Neuron (in vitro differentiated cells): ENCODE measurements around the gene RNF207.

Experiments used
- H2AFZ ChIP-seq: one replicate; pipeline ENCODE4 v1.6.1; 2013; ENCODE audit warnings: low read depth, mild to moderate bottlenecking, inconsistent platforms, low read length, moderate library complexity
- H3K27me3 ChIP-seq: one replicate; pipeline ENCODE4 v1.6.1; 2013; ENCODE audit warnings: low read length; ENCODE audit not compliant: insufficient read depth
- H3K36me3 ChIP-seq: one replicate; pipeline ENCODE4 v1.6.1; 2013; ENCODE audit warnings: low read length; ENCODE audit not compliant: insufficient read depth
- H3K4me1 ChIP-seq: one replicate; pipeline ENCODE4 v1.6.1; 2013; ENCODE audit warnings: low read length; ENCODE audit not compliant: insufficient read depth
- H3K4me3 ChIP-seq: 2 replicates; pipeline ENCODE4 v1.5.1; 2013; ENCODE audit warnings: mild to moderate bottlenecking, low read length, moderate library complexity
- H3K9me3 ChIP-seq: one replicate; pipeline ENCODE4 v1.6.1; 2013; ENCODE audit warnings: low read length

The RNF207 gene

DNA sequence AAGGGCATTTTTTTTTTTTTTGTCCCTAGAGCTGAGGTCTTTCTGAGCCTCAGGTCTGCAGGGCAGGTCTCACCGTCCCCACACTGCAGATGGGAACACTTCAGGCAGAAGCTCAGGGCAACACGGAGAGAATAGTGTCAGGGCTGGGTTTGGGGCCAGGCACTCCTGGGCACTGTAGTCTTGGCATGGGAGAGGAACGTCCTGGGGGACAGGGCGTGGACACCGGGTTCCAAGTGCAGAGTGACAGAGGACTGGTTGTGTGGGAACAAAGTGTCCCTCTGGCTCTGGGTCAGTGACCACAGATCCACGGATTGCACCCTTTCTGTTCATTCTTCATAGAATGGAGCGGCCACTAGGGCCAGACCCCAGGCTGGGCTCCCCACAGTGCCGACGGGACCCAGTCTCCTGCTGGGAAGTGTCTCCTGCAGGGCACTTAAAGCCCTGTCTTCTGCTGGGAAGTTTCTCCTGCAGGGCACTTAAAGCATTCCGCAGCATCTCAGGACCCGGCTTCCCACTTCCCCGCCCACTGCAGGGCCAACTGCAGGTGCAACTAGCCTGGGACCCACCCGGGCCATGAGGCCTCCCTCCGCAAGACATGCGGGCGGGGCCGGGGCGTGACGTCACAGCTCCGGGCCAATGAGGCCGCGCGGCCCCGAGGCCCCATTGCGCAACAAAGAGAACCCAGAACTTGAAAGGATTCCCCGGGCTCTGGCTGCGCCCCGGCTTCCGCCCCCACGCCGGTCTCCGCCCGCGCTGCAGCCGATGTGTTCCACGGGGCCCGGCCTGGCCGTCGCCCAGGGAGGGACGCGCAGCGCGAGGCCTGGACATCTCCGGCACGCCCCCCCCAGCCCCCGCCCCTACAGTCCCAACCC lies 53.8 kb downstream of the RNF207 start:
- Histone ChIP-seq H3K36me3 (peaks cover under 1% of the 10 kb centered on the region), H2AFZ (no peak overlapping the region), H3K4me1 (peaks cover 24% of the 10 kb centered on the region), H3K27me3 (no peaks in the 10 kb centered on the region), H3K9me3 (no peaks in the 10 kb centered on the region), H3K4me3 (peak overlapping the region; percentile 62)

DNA sequence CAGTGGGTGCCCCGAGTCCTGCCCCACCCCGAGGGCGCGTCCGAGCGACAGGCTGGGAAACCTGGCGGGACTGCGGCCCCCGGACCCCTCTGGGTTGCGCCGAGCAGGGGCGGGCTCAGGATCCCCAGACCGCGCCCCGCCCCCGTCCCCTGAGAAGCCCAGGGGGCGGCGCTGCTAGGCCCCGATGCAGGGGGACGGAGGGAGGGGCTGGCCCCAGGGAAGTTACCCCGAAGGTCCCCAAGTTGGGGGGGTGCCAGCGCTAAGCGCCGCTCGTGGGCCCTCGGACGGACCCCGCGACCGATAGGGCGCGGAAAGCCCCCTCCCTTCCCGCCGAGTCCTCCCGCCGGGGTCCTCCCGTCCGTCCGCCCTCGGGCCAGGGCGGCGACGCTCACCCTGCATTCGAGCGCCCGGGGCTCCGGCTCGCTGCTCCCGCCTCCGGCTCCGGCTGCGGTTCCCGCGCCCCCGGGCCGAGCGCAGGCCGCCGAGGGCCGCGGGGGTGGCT lies 54.6 kb downstream of the RNF207 start:
- Histone ChIP-seq H3K36me3 (no peaks in the 10 kb centered on the region), H3K27me3 (no peaks in the 10 kb centered on the region), H3K4me1 (peaks cover 29% of the 10 kb centered on the region), H3K4me3 (peak overlapping the region; percentile 62), H3K9me3 (no peaks in the 10 kb centered on the region), H2AFZ (no peak overlapping the region)

DNA sequence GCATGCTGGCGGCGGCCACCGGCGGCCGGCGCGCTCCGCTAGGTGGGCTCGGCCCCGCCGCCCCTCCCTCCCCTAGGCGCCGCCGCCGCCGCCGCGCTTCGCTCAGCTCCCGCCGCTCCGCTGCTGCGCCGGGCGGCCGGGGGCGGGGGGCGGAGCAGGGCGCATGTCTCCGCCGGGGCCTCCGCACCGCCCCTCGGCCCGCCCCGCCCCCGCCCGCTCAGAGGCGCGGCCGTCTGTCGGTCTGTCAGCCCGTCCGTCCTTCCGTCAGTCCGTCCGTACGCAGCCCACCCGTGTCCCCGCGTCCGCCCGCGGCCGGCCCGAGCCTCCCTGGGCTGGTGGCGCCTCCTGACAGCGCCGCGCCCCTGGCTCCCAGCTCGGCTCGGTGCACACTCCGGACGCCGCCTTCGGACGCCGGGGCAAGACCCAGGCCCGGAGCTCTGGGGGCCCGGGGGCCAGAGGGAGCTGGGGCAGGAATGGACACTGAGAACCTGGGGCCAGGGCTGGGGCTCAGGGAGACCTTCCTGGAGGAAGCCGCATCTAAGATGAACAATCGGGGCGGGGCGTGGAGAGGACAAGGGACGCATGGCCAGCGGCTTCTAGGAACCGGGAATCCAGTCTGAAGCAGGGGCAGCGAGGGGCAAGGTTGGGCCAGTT lies 55.2 kb downstream of the RNF207 start, which contains the start of gene GPR153:
TSS of gene GPR153 (minus strand) at position 138 of the 654 bp plus-strand sequence. CDS start 6,193 bp downstream, outside the sequence.
- Histone ChIP-seq H2AFZ (peak within 1 kb of the TSS; percentile 87), H3K4me1 (peaks cover 29% of the 10 kb centered on the region), H3K36me3 (no peaks in the 10 kb centered on the region), H3K9me3 (no peaks in the 10 kb centered on the region), H3K4me3 (peak within 1 kb of the TSS; percentile 62), H3K27me3 (no peaks in the 10 kb centered on the region)

DNA sequence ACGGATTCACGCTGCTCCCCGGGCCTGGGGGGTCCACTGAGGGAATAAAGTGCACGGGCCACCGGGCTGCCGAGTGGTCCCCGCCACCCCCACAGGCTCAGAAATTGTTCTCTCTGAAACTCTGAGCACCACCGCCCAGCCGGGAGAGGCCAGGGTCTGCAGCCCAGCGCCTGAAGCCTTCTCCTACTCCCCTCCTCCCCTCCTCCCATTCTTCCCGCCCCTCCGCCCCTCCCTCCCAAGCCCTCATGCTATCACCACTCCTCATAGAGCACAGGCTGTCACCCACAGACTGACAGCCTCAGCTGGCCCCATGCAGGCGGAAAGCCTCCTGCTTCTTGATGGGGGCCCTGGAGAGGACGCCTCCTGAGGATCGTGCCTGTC lies 55.7 kb downstream of the RNF207 start:
- Histone ChIP-seq H3K9me3 (no peaks in the 10 kb centered on the region), H2AFZ (peak overlapping the region; percentile 87), H3K4me3 (peak overlapping the region; percentile 54), H3K36me3 (no peaks in the 10 kb centered on the region), H3K4me1 (peaks cover 29% of the 10 kb centered on the region), H3K27me3 (no peaks in the 10 kb centered on the region)

DNA sequence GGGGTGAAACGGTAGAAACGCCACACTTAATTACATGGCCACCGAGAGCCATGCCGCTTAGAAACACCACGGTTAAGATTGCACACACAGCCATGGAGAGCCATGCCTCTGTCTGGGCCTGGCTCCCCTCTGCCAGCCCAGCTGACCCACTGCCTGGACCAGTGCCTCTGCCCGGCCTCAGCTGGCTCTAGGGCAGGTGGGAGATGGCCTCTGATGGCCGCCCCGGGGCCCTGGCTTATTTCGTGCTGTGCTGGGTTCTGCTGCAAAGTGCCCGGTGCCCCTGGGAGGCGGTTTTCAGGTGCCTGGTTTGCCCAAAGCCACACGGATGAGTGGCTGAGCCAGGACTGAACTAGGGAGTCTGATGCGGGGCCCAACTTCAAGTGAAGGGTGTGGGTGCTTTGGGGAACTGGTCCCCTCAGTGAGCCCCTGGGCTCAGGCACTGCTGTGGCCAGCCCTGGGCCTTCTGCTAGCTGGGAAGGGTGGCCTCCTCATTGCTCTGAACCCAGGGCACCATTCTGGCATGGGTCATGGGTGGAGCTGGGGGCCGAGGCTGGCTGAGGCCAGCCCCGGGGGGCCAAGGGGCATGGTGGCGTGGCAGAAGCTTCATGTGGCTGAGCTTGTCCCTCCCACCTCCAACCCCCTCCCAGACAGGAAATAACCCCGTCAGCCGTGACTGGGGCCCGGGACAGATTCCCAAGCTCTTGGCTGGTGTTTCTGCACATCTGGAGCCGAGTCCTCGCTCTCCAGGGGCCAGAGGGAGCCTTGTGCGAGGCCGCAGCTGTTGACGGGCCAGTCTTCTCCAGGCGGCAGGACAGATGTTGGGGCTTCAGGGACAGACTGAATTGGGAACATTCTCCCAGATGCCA lies 56.9 kb downstream of the RNF207 start:
- Histone ChIP-seq H2AFZ (no peak overlapping the region), H3K36me3 (no peaks in the 10 kb centered on the region), H3K4me3 (no peak overlapping the region), H3K4me1 (peaks cover 36% of the 10 kb centered on the region), H3K27me3 (no peaks in the 10 kb centered on the region), H3K9me3 (no peaks in the 10 kb centered on the region)

DNA sequence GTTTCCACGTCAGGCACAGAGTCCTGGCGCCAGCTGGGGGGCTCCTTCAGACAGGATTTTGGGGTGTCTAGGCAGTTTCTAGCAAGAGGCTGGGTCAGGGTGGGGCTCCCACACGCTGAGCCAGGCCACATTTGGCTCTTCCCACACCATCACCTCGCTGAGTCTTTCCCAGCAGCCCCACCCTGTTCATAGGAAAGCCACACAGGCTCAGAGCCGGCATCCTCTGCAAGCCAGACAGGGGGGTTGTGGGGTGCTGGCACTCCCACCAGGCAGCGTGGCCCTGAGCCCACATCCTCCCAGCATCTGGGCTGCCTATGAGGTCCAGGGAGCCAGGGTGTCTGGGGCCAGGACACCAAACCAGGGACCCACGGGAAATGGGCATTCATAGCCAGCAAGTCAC lies 57.8 kb downstream of the RNF207 start:
- H3K36me3 ChIP-seq = no peaks in the 10 kb centered on the region
- H3K4me3 ChIP-seq = no peak overlapping the region
- no peaks in the 10 kb centered on the region for H3K9me3 ChIP-seq
- H3K4me1 ChIP-seq = peaks cover 46% of the 10 kb centered on the region
- H3K27me3 ChIP-seq = no peaks in the 10 kb centered on the region
- H2AFZ ChIP-seq = no peak overlapping the region

DNA sequence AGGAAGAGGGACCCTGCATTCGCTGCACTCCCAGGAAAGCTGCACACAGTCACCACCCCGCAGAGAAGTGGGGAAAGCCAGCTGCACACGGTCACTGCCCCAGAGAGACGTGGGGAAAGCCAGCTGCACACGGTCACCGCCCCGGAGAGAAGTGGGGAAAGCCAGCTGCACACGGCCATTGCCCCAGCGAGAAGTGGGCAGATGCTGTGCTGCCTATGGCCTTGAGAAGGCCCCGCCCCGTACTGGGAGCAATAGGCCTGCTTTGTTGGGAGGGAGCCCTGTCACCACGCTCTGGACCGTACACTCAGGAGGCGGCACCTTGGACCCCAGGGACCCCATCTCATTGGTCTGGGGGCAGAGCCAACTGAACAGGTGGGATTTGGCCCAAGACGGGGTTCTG lies 59.2 kb downstream of the RNF207 start:
- H3K9me3 ChIP-seq = no peaks in the 10 kb centered on the region
- no peak overlapping the region for H3K4me3 ChIP-seq
- H3K27me3 ChIP-seq = no peaks in the 10 kb centered on the region
- H3K4me1 ChIP-seq = peaks cover 46% of the 10 kb centered on the region
- no peaks in the 10 kb centered on the region for H3K36me3 ChIP-seq
- no peak overlapping the region for H2AFZ ChIP-seq

DNA sequence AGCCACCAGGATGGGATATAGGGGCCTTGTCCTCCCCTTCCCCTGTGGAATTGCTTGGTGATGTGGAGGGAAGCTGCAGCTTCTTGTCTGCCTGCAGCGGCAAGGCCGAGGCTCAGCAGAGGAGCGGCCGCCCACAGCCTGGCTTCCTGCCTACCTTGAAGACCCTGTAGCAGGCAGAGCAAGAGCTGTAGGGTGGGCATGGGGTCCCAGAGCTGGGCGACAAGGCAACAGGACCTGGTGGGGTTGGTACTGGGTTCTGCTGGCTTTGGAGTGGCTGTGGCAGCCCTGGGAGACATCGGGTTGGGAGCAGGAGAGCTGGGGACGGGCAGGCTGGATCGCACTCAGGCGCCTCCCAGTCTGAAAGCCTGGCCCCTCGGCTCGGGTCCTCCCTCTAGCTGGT lies 60.7 kb downstream of the RNF207 start:
- Histone ChIP-seq H3K4me3 (no peak overlapping the region), H3K27me3 (no peaks in the 10 kb centered on the region), H3K4me1 (peaks cover 58% of the 10 kb centered on the region), H2AFZ (no peak overlapping the region), H3K9me3 (no peaks in the 10 kb centered on the region), H3K36me3 (no peaks in the 10 kb centered on the region)

DNA sequence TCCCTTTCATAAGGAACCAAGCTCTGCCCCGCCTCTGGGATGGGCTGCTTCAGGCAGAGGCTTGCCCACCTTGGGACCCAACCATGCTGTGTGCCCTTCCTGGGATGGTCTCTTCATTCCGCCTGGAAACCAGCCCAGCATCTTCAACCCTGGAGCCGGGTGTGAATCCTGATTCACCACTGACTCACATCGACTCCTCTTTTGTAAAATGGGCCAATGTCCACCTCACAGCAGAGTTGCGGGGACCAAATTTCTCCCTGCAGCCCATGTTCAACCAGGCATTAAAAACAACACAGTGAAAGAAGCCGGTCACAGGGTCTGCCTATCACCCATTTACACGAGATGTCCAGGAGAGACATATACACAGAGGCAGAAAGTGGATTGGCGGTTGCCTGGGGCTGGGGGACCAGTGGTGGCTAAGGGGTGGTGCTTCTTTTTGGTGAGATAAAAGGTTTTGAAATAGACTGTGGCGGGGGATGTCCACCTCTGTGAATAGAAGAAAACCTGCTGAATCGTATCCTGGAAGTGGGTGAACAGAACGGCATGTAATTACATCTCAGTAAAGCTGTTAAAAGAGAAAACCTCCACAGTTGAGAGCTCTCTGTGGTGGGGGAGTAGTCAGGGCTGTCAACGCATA lies 61.9 kb downstream of the RNF207 start:
- Histone ChIP-seq H3K4me1 (peaks cover 59% of the 10 kb centered on the region), H2AFZ (no peak overlapping the region), H3K9me3 (no peaks in the 10 kb centered on the region), H3K4me3 (no peak overlapping the region), H3K36me3 (no peaks in the 10 kb centered on the region), H3K27me3 (no peaks in the 10 kb centered on the region)

DNA sequence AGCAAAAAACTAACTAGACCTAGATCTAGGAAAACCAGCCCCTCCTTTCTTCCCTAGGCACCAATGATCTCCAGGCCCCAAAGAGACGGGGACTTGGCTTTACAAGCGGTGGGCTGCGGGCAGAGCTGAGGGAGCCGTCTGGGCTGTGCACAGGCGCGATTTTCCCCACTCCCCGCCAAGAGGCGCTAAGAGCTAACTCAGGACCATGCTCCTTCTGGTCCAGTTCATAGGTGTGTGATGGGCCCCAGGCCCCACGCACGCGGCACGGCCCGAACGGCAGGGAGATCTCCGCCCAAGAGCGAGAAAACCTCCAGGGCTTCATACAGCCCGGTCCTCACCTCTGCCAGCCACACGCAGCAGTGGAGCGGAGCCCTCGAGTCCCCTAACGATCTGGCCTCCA lies 62.5 kb downstream of the RNF207 start:
- Histone ChIP-seq H3K27me3 (no peaks in the 10 kb centered on the region), H2AFZ (no peak overlapping the region), H3K36me3 (no peaks in the 10 kb centered on the region), H3K4me3 (no peak overlapping the region), H3K9me3 (no peaks in the 10 kb centered on the region), H3K4me1 (peaks cover 65% of the 10 kb centered on the region)

DNA sequence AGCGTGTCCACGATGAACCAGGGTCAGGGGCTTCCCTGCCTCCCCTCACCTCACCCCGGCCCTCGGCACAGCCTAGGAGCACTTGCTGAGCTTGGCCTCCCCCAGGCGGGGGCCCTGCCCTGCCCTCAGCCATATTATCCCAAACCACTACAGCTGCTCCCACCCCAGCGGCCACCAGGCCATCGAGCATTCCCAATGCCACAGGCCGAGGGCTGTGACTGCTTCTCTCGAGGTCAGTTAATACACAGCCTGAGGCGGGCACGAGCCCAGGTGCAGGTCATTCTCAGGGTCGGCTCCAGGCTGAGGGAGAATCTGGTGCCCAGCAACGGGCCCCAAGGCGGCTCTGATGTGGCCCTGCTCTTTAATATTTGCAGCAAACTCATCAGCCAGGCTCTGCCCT lies 63.4 kb downstream of the RNF207 start:
- Histone ChIP-seq H3K4me1 (peaks cover 72% of the 10 kb centered on the region), H3K36me3 (peaks cover 1% of the 10 kb centered on the region), H2AFZ (no peak overlapping the region), H3K9me3 (no peaks in the 10 kb centered on the region), H3K27me3 (no peaks in the 10 kb centered on the region), H3K4me3 (no peak overlapping the region)

DNA sequence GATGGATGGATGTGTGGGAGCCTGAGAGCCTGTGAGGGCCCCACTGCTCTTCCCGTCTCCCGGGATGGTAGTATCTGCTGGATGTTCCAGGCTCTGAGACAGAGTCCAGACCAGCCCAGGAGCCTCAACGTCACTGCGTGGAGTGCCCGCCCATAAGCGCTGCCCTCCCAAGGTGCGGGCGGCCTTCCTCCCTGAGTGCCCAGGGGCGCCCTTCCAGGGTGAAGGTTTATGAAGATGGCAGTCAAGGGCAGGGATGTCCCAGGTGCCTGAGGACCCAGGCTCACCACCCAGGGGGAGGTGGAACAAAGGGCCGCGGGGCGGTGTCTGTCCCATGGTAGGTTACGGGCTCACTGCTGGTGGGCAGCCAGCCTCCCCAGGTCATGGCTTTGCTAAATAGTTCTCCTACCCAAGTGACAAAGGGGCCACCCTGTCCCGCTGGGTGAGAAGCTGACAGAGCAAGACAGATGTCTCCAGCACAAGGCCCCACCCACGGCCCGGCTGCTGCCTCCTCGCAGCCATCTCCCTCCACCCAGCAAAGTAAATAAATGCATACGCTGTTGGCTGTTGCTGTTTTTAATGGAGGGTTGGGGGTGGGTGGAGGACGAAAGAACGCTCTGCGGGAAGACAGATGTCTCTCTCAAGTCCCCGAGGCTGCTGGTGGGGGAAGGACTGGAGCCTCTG lies 63.9 kb downstream of the RNF207 start:
- Histone ChIP-seq H3K36me3 (peaks cover 2% of the 10 kb centered on the region), H3K27me3 (no peaks in the 10 kb centered on the region), H3K4me1 (peaks cover 72% of the 10 kb centered on the region), H2AFZ (no peak overlapping the region), H3K9me3 (no peaks in the 10 kb centered on the region), H3K4me3 (no peak overlapping the region)
